Measurements from ENCODE around the gene SLC44A4.

DNA sequence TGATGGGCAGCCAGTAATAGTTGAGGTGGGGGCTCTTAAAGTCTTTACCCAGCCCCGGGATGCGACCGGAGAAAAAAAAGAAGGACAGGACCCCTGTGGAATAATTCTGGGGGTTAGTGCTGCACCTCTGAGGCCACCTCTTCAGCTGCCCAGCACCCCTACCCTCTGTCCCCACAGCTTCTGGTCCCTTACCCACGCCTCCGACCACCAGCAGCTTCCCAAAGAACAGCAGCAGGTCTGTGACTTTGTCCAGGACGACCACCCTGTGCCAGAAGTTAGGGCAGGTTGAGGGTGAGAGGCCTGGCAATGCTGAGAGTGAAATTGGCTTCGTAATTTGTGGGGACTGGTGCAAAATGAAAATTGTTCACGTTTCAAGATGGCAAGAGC lies 14.0 kb downstream of the SLC44A4 start:
- TF ChIP-seq, protein P1, sequence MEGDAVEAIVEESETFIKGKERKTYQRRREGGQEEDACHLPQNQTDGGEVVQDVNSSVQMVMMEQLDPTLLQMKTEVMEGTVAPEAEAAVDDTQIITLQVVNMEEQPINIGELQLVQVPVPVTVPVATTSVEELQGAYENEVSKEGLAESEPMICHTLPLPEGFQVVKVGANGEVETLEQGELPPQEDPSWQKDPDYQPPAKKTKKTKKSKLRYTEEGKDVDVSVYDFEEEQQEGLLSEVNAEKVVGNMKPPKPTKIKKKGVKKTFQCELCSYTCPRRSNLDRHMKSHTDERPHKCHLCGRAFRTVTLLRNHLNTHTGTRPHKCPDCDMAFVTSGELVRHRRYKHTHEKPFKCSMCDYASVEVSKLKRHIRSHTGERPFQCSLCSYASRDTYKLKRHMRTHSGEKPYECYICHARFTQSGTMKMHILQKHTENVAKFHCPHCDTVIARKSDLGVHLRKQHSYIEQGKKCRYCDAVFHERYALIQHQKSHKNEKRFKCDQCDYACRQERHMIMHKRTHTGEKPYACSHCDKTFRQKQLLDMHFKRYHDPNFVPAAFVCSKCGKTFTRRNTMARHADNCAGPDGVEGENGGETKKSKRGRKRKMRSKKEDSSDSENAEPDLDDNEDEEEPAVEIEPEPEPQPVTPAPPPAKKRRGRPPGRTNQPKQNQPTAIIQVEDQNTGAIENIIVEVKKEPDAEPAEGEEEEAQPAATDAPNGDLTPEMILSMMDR (IDR thresholded peaks at IDR 0.05) = no peak
- TF ChIP-seq POLR2AphosphoS5 (IDR thresholded peaks at IDR 0.05; ENCODE audit: insufficient read depth in 1 of 2, low read depth in 1 of 2) = no peak

Measured in vagina (tissue), 2 donors.